ENCODE data around the gene ZNF850. TPM values are rescaled to one million over a fixed set of nuclear protein-coding genes. Genes with fewer than 3 reads are reported as not detected.

ZNF850 gene
- total and polyA plus RNA-seq, 9 of the 15 experiments (the other 6 are each of a cell fraction or from before 2014, with no cell fraction given): 1.2 to 13.0 (median 5.9) TPM

DNA sequence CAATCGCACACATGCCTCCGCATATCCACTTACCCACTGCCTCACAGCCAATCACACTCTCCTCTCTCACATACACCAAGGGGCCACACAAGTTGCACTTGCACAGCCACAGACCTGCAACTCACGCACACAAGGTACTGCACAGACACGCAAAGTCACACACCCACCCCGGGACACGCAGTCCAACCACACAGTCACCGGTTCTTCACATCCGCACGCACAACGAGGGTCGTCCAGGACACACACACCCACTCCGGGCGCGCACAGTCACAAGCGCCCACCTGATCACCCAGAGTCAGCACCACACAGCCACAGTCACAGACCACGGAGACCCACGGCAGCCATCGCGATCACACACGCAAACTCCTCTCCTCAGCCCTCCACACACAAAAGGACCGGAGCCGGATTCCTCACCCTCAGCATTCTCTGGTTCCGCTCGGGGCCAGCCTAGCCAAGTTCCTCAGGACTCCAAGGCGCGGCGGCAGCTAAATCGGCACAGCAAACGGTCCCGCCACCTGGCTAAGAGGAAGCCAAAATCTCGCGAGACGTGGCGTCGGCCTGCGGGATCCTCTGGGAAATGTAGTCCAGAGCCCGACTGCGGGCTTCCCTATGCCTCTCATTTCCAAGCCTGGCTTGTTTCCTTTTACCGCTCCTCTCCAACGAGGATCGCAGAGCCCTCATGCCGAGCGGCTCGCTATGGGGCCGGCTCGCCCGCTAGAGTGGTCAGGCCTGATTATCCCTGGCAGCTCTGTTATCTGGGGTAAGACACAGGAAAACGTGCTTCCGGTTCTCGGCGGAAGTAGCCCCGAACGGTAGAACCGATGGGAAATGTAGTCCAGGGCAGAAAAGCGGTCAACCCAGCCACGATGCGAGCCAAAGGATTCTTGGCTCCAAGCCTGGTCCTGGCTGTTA is at the start of gene ZNF850 (continued):
- TF ChIP-seq GATA2 (CRISPR knock-in tag; IDR thresholded peaks at IDR 0.05) (no peak), KLF1 (tag; IDR thresholded peaks at IDR 0.05) (no peak), DIDO1 (tag; IDR thresholded peaks at IDR 0.05; ENCODE audit: low read depth) (peak; percentile 80), ZNF347 (CRISPR knock-in tag; IDR thresholded peaks at IDR 0.05; ENCODE audit: low read depth) (no peak), ZNF436 (CRISPR knock-in tag; IDR thresholded peaks at IDR 0.05) (no peak), PHB2 (IDR thresholded peaks at IDR 0.05; ENCODE audit: low read depth) (no peak), ZNF253 (CRISPR knock-in tag; conservative IDR thresholded peaks at IDR 0.05) (no peak), PTRF (tag; IDR thresholded peaks at IDR 0.05) (no peak), KDM4B (IDR thresholded peaks at IDR 0.05; ENCODE audit: borderline replicate concordance in 2 of 2, low read depth in 1 of 2) (peak in 1 of 2 experiments; percentile 49; a peak in 1 of 4 replicates), TCF3 (CRISPR knock-in tag; IDR thresholded peaks at IDR 0.05) (no peak), ZNF583 (CRISPR knock-in tag; IDR thresholded peaks at IDR 0.05) (no peak), MAFK (IDR thresholded peaks at IDR 0.05; ENCODE audit: low read length) (no peak), MCM5 (IDR thresholded peaks at IDR 0.05; ENCODE audit: low read depth) (no peak), MCM7 (IDR thresholded peaks at IDR 0.05) (no peak), ZNF263 (CRISPR knock-in tag; IDR thresholded peaks at IDR 0.05; ENCODE audit: borderline replicate concordance) (no peak)
- TF ChIP-seq, protein P1, sequence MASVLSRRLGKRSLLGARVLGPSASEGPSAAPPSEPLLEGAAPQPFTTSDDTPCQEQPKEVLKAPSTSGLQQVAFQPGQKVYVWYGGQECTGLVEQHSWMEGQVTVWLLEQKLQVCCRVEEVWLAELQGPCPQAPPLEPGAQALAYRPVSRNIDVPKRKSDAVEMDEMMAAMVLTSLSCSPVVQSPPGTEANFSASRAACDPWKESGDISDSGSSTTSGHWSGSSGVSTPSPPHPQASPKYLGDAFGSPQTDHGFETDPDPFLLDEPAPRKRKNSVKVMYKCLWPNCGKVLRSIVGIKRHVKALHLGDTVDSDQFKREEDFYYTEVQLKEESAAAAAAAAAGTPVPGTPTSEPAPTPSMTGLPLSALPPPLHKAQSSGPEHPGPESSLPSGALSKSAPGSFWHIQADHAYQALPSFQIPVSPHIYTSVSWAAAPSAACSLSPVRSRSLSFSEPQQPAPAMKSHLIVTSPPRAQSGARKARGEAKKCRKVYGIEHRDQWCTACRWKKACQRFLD (CRISPR knock-in tag; IDR thresholded peaks at IDR 0.05): no peak
- TF ChIP-seq, protein P2, sequence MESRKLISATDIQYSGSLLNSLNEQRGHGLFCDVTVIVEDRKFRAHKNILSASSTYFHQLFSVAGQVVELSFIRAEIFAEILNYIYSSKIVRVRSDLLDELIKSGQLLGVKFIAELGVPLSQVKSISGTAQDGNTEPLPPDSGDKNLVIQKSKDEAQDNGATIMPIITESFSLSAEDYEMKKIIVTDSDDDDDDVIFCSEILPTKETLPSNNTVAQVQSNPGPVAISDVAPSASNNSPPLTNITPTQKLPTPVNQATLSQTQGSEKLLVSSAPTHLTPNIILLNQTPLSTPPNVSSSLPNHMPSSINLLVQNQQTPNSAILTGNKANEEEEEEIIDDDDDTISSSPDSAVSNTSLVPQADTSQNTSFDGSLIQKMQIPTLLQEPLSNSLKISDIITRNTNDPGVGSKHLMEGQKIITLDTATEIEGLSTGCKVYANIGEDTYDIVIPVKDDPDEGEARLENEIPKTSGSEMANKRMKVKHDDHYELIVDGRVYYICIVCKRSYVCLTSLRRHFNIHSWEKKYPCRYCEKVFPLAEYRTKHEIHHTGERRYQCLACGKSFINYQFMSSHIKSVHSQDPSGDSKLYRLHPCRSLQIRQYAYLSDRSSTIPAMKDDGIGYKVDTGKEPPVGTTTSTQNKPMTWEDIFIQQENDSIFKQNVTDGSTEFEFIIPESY (CRISPR knock-in tag; IDR thresholded peaks at IDR 0.05): no peak
- TF ChIP-seq, protein P3, sequence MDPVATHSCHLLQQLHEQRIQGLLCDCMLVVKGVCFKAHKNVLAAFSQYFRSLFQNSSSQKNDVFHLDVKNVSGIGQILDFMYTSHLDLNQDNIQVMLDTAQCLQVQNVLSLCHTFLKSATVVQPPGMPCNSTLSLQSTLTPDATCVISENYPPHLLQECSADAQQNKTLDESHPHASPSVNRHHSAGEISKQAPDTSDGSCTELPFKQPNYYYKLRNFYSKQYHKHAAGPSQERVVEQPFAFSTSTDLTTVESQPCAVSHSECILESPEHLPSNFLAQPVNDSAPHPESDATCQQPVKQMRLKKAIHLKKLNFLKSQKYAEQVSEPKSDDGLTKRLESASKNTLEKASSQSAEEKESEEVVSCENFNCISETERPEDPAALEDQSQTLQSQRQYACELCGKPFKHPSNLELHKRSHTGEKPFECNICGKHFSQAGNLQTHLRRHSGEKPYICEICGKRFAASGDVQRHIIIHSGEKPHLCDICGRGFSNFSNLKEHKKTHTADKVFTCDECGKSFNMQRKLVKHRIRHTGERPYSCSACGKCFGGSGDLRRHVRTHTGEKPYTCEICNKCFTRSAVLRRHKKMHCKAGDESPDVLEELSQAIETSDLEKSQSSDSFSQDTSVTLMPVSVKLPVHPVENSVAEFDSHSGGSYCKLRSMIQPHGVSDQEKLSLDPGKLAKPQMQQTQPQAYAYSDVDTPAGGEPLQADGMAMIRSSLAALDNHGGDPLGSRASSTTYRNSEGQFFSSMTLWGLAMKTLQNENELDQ (CRISPR knock-in tag; IDR thresholded peaks at IDR 0.05; ENCODE audit: borderline replicate concordance): no peak
- TF ChIP-seq, protein P4, sequence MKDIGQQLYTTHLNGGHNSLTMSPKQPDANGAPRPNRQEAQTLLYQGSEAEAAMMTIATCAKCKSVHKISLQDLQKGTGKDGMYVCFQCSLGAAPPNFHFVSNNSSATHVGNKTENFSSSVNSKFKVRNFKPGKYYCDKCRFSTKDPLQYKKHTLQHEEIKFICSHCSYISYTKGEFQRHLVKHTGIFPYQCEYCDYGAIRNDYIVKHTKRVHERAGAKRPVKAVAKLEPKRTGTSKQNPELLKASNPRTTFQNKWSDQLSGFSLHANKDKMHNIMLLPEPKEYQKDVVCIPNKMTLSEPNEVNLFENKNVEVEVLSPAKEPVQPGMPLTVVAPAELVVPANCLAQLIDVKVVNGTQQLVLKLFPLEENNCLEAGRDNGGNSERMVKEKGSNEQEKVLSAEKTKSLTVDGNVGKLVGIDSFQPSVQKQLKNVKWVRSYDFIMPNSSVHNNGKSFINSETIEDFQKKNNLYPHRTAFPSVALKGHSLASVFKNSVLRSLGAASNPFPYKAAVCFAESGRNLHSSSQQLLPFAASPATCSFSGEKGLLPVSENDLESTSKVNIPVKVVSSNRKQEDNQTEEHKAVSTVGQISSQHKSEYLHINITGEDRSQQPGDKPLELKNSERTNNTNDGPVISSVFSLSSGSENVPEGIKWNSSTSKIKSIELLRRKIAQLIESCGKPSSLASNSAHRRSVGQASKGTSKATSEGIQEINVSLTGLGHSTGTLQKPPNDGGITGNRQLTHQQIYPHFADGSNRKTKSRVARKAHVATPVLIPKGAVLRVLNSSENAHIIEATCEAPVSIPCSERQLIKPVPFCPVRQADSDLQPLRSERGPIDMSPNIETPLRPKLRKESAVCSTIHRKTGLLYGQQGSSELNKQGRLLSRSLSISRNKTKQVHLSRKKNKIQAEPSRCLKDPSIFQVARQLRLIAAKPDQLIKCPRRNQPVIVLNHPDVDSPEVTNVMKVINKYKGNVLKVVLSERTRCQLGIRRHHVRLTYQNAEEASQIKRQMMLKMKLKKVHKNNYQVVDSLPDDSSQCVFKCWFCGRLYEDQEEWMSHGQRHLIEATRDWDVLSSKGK (CRISPR knock-in tag; IDR thresholded peaks at IDR 0.05): no peak

Measured in K562 (cell line).